GM18858 (cell line): ENCODE results near the gene BST1.

Source experiments
- ATAC-seq: cut with Tn5 transposase; IDR thresholded peaks from one replicate; pipeline ENCODE4 v1.9.1; 2021; ENCODE audit not compliant: unreplicated experiment

Gene BST1

GRCh38 chr4:15776871-15777648, 74.2 kb downstream of the BST1 start:
- ATAC-seq = no peak

GRCh38 chr4:15777697-15778288, 74.9 kb downstream of the BST1 start:
- ATAC-seq = no peak

GRCh38 chr4:15778289-15779241, 75.7 kb downstream of the BST1 start, which contains the start of gene CD38:
Gene CD38 (plus strand): TSS chr4:15778328. CDS start chr4:15778415, 87 bp downstream.
- ATAC-seq = peak; percentile 48

GRCh38 chr4:15779306-15779705, 76.4 kb downstream of the BST1 start:
- no peak for ATAC-seq

GRCh38 chr4:15779809-15780208, 76.9 kb downstream of the BST1 start:
- ATAC-seq = no peak

- ATAC-seq = peak; percentile 31
Observed at GRCh38 chr4:15781427-15782095, 78.7 kb downstream of the BST1 start.
